Panc1 (cell line): ENCODE results near the gene LNX1. TPM values are rescaled to one million over a fixed set of nuclear protein-coding genes. Genes with fewer than 3 reads are reported as not detected.

Source experiments
- ATAC-seq: fragments of 200-7000 bp; cut with Tn5 transposase; 2 replicates; pipeline ENCODE4 v1.9.1; 2020; ENCODE audit warnings: mild to moderate bottlenecking, moderate library complexity
- BruUV-seq: library from RNA; stranded (reverse); fragments of 400-500 nt; replicated peaks from 2 replicates; lab custom pipeline; 2021; lab: Mats Ljungman, UMichigan
- CTCF ChIA-PET: fragments of 300-600 bp; sonication (Branson Sonifier 250); formaldehyde crosslinking; loops from one replicate; lab custom pipeline; 2022; ENCODE audit warnings: antibody characterized with exemption; lab: Charles Lee
- POLR2A ChIA-PET: fragments of 300-600 bp; sonication (Branson Sonifier 250); formaldehyde crosslinking; loops from one replicate; lab custom pipeline; 2022; ENCODE audit warnings: antibody characterized with exemption; lab: Charles Lee
- DNase-seq: peaks from one replicate; pipeline ENCODE4 v3.0.0-alpha.2; 2010; ENCODE audit warnings: low read depth, low spot score
- H3K27ac ChIP-seq: 2 replicates; pipeline ENCODE4 v1.5.1; 2011; ENCODE audit warnings: mild to moderate bottlenecking, low read length, inconsistent platforms
- H3K27me3 ChIP-seq: fragments of 200-500 bp; sonication (Bioruptor generic); 2 replicates; pipeline ENCODE4 v1.6.0; 2014; ENCODE audit warnings: low read length, inconsistent platforms; ENCODE audit not compliant: control insufficient read depth, insufficient read depth
- H3K36me3 ChIP-seq: fragments of 200-500 bp; sonication (Bioruptor generic); 2 replicates; pipeline ENCODE4 v1.5.1; 2014; ENCODE audit warnings: inconsistent platforms, mild to moderate bottlenecking, low read length, moderate library complexity; ENCODE audit not compliant: control insufficient read depth, insufficient read depth
- H3K4me1 ChIP-seq: 2 replicates; pipeline ENCODE4 v1.5.1; 2011; ENCODE audit warnings: inconsistent platforms, mild to moderate bottlenecking, low read length, moderate library complexity; ENCODE audit not compliant: control insufficient read depth, insufficient read depth
- H3K4me3 ChIP-seq, 2 experiments: 2 replicates each; pipeline ENCODE4 v1.5.1; 2011 to 2012; ENCODE audit warnings: low read depth in 2 of 2, low read length in 2 of 2, mild to moderate bottlenecking in 2 of 2, inconsistent platforms in 1 of 2, moderate library complexity in 1 of 2
- H3K9me3 ChIP-seq: fragments of 200-500 bp; sonication (Bioruptor generic); 2 replicates; pipeline ENCODE4 v1.5.1; 2014; ENCODE audit warnings: low read depth, mild to moderate bottlenecking, inconsistent platforms, low read length, moderate library complexity; ENCODE audit not compliant: control insufficient read depth, insufficient read depth
- CTCF ChIP-seq: fragments of 450-650 bp; IDR thresholded peaks from 2 replicates; pipeline ENCODE4 v1.5.1; 2017; ENCODE audit warnings: mild to moderate bottlenecking
- POLR2AphosphoS5 ChIP-seq: IDR thresholded peaks from 2 replicates; pipeline ENCODE4 v1.6.1; 2012; ENCODE audit warnings: mild to moderate bottlenecking, low read depth, low read length, moderate library complexity
- SIN3A ChIP-seq: IDR thresholded peaks from 2 replicates; pipeline ENCODE4 v1.6.1; 2012; ENCODE audit warnings: low read depth, mild to moderate bottlenecking, low read length, moderate library complexity, borderline replicate concordance; ENCODE audit not compliant: insufficient read depth
- TCF7L2 ChIP-seq: IDR thresholded peaks from 2 replicates; pipeline ENCODE4 v1.6.1; 2011; ENCODE audit warnings: mild to moderate bottlenecking, low read depth, low read length, inconsistent platforms
- in situ Hi-C: cut with HindIII; loops from 2 replicates; pipeline ENCODE4 v1.10.0; 2016; ENCODE audit warnings: low sequenced_read_pairs, low pct_unique_long_range_greater_than_20kb
- intact Hi-C: fragments of 100-400 bp; cut with micrococcal nuclease; formaldehyde crosslinking; loops from one replicate; pipeline ENCODE4 v1.10.0; 2022; ENCODE audit not compliant: unreplicated experiment
- total RNA-seq: library from RNA; stranded (reverse); gene quantifications from one replicate; pipeline ENCODE4 v1.2.1, GENCODE V29; 2021; ENCODE audit not compliant: unreplicated experiment
- TF ChIP-seq, protein P1 (sequence below), 2 experiments: IDR thresholded peaks; 2 replicates each; pipeline ENCODE4 v1.6.1; 2011 to 2012; ENCODE audit warnings: low read depth in 2 of 2, control low read depth in 1 of 2, low read length in 1 of 2, mild to moderate bottlenecking in 1 of 2, moderate library complexity in 1 of 2; ENCODE audit not compliant: insufficient read depth in 1 of 2

The LNX1 gene
- total RNA-seq, 1 experiment from 2014 or later: 0.18 TPM

DNA sequence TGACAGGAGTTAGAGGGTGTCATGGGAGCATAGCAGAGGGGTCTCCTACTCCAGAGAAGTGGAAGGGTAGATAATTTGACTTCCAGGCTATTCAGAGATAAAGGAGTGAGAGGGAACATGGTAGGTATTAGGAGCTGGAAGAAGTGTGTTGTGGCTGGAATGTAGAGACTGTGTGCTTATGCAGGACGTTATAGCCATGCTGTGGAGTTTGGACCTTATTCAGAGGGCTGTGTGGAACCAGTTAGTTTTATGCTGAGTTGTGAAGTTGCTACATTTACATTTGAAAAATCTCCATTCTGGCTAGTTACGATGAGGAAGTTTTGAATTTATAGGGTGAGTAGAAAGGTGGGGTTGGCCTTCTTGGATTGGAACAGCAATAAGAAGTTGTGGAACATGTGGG, 146.3 kb downstream of the LNX1 start:
- Histone ChIP-seq H3K36me3 (peaks cover 2% of the 10 kb centered on the region; the same call in 1 of the 2 replicates), H3K4me1 (no peaks in the 10 kb centered on the region), H3K27ac (no peak overlapping the region), H3K4me3 (no peak overlapping the region), H3K9me3 (no peaks in the 10 kb centered on the region), H3K27me3 (no peaks in the 10 kb centered on the region)
- CTCF ChIA-PET: no interaction called here
- POLR2A ChIA-PET: no interaction called here
- TF ChIP-seq, protein P1, sequence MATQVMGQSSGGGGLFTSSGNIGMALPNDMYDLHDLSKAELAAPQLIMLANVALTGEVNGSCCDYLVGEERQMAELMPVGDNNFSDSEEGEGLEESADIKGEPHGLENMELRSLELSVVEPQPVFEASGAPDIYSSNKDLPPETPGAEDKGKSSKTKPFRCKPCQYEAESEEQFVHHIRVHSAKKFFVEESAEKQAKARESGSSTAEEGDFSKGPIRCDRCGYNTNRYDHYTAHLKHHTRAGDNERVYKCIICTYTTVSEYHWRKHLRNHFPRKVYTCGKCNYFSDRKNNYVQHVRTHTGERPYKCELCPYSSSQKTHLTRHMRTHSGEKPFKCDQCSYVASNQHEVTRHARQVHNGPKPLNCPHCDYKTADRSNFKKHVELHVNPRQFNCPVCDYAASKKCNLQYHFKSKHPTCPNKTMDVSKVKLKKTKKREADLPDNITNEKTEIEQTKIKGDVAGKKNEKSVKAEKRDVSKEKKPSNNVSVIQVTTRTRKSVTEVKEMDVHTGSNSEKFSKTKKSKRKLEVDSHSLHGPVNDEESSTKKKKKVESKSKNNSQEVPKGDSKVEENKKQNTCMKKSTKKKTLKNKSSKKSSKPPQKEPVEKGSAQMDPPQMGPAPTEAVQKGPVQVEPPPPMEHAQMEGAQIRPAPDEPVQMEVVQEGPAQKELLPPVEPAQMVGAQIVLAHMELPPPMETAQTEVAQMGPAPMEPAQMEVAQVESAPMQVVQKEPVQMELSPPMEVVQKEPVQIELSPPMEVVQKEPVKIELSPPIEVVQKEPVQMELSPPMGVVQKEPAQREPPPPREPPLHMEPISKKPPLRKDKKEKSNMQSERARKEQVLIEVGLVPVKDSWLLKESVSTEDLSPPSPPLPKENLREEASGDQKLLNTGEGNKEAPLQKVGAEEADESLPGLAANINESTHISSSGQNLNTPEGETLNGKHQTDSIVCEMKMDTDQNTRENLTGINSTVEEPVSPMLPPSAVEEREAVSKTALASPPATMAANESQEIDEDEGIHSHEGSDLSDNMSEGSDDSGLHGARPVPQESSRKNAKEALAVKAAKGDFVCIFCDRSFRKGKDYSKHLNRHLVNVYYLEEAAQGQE (IDR thresholded peaks at IDR 0.05; ENCODE audit: insufficient read depth in 1 of 2, low read depth in 2 of 2, low read length in 1 of 2): no peak
- TF ChIP-seq TCF7L2 (no peak), POLR2AphosphoS5 (no peak)
- ATAC-seq (no peak), DNase-seq (no peak)
- in situ Hi-C loops: no loop called here
- intact Hi-C loops: no loop called here
- BruUV-seq: no TSS peak

DNA sequence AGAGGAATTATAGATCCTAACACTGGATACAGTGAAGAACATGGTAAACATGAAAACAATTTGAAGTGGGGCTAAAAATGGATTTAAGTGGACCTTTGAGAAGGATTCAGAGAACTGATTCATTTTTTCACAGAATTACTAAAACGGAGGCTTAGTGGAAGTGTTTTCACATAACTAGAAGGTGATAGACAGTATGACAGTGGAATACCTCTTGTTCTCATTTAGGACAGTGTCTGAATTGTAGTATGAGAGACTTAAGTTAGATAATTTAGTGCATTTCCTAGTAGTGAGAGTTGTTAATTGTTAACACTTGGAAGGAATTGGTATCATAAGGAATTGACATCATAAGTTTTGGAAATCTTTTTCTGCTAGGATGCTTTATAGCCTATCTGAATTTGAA, 149.7 kb downstream of the LNX1 start:
- Histone ChIP-seq H3K4me1 (no peaks in the 10 kb centered on the region), H3K27me3 (no peaks in the 10 kb centered on the region), H3K27ac (no peak overlapping the region), H3K4me3 (no peak overlapping the region), H3K36me3 (peaks cover 5% of the 10 kb centered on the region; the same call in 1 of the 2 replicates), H3K9me3 (no peaks in the 10 kb centered on the region)
- no TSS peak for BruUV-seq
- TF ChIP-seq CTCF: no peak
- TF ChIP-seq, protein P1 (IDR thresholded peaks at IDR 0.05; ENCODE audit: insufficient read depth in 1 of 2, low read depth in 2 of 2, low read length in 1 of 2): no peak
- TF ChIP-seq SIN3A: no peak
- no peak for TF ChIP-seq TCF7L2
- no peak for TF ChIP-seq POLR2AphosphoS5
- ChIA-PET POLR2A (no interaction called here), CTCF (no interaction called here)
- no peak for ATAC-seq
- intact Hi-C loops: no loop called here
- DNase-seq: no peak
- in situ Hi-C loops: no loop called here
